Osteoblast (primary cell): ENCODE results near the gene EHD1. TPM values are rescaled to one million over a fixed set of nuclear protein-coding genes. Genes with fewer than 3 reads are reported as not detected.
"Not testable (repeated sequence)": the region's sequence is repeated elsewhere in the genome, so short reads cannot be mapped to it uniquely, and the experiment has no call there.

ENCODE experiments used
- DNase-seq: peaks from one replicate; pipeline ENCODE4 v3.0.0; 2011; ENCODE audit warnings: low spot score, mixed read lengths; ENCODE audit not compliant: insufficient read length; ENCODE audit errors: missing footprints
- H2AFZ ChIP-seq: 2 replicates; pipeline ENCODE4 v1.6.0; 2011; ENCODE audit warnings: mild to moderate bottlenecking, low read length
- H3K27ac ChIP-seq: 2 replicates; pipeline ENCODE4 v1.5.1; 2011; ENCODE audit warnings: mild to moderate bottlenecking, low read depth, low read length, moderate library complexity
- H3K27me3 ChIP-seq: 2 replicates; pipeline ENCODE4 v1.6.0; 2012; ENCODE audit warnings: mild to moderate bottlenecking, control low read depth, inconsistent platforms, low read length, moderate library complexity; ENCODE audit not compliant: insufficient read depth
- H3K36me3 ChIP-seq: 2 replicates; pipeline ENCODE4 v1.5.1; 2011; ENCODE audit warnings: mild to moderate bottlenecking, low read length, control low read depth, moderate library complexity; ENCODE audit not compliant: insufficient read depth
- H3K4me1 ChIP-seq: 2 replicates; pipeline ENCODE4 v1.5.1; 2011; ENCODE audit warnings: mild to moderate bottlenecking, low read length, control low read depth, moderate library complexity; ENCODE audit not compliant: insufficient read depth
- H3K4me2 ChIP-seq: 2 replicates; pipeline ENCODE4 v1.6.0; 2011; ENCODE audit warnings: mild to moderate bottlenecking, low read length; ENCODE audit not compliant: insufficient read depth
- H3K4me3 ChIP-seq: fragments of 200-600 bp; sonication (generic); 3 replicates; pipeline ENCODE4 v1.5.1; 2012; ENCODE audit warnings: mild to moderate bottlenecking, low read length, inconsistent platforms; ENCODE audit not compliant: insufficient read depth
- H3K79me2 ChIP-seq: 2 replicates; pipeline ENCODE4 v1.6.0; 2012; ENCODE audit warnings: mild to moderate bottlenecking, low read length, control low read depth, inconsistent platforms; ENCODE audit not compliant: insufficient read depth
- H3K9me3 ChIP-seq: 2 replicates; pipeline ENCODE4 v1.5.1; 2011; ENCODE audit warnings: low read depth, low read length, control low read depth
- H4K20me1 ChIP-seq: 2 replicates; pipeline ENCODE4 v1.6.0; 2012; ENCODE audit warnings: mild to moderate bottlenecking, low read length, control low read depth; ENCODE audit not compliant: insufficient read depth
- CTCF ChIP-seq: IDR thresholded peaks from 2 replicates; pipeline ENCODE4 v1.5.1; 2011; ENCODE audit warnings: mild to moderate bottlenecking, low read depth, low read length, moderate library complexity; ENCODE audit errors: extremely low read depth
- total RNA-seq: library from RNA; depleted of rRNA; stranded (reverse); fragments of >200 nt; gene quantifications from 2 replicates; pipeline ENCODE4 v1.2.3, GENCODE V29; 2012

EHD1 gene
- total RNA-seq, 1 donor = 51.4 TPM

GRCh38 chr11:64826578-64827450 lies 51.6 kb downstream of the EHD1 start:
- H3K27ac ChIP-seq = no peak overlapping the region
- no peaks in the 10 kb centered on the region for H3K36me3 ChIP-seq
- peak; percentile 65 for DNase-seq
- no peak overlapping the region for H3K4me2 ChIP-seq
- no peaks in the 10 kb centered on the region for H3K79me2 ChIP-seq
- no peak overlapping the region for H2AFZ ChIP-seq
- peaks cover 8% of the 10 kb centered on the region for H3K27me3 ChIP-seq
- H3K4me1 ChIP-seq = no peaks in the 10 kb centered on the region
- TF ChIP-seq CTCF = no peak
- no peak overlapping the region for H3K4me3 ChIP-seq
- no peaks in the 10 kb centered on the region for H4K20me1 ChIP-seq
- H3K9me3 ChIP-seq = no peaks in the 10 kb centered on the region

- Histone ChIP-seq H3K27me3 (peaks cover 8% of the 10 kb centered on the region), H2AFZ (no peak overlapping the region), H3K79me2 (no peaks in the 10 kb centered on the region), H3K9me3 (no peaks in the 10 kb centered on the region), H3K36me3 (no peaks in the 10 kb centered on the region), H3K4me2 (no peak overlapping the region), H3K4me1 (no peaks in the 10 kb centered on the region), H4K20me1 (no peaks in the 10 kb centered on the region), H3K27ac (no peak overlapping the region), H3K4me3 (no peak overlapping the region)
- DNase-seq = peak; percentile 34
- TF ChIP-seq CTCF = no peak
Observed at GRCh38 chr11:64826062-64826461, 52.4 kb downstream of the EHD1 start.

- no peak overlapping the region for H3K4me3 ChIP-seq
- H3K9me3 ChIP-seq = no peaks in the 10 kb centered on the region
- no peak for TF ChIP-seq CTCF
Observed at GRCh38 chr11:64823568-64824119, 54.8 kb downstream of the EHD1 start.

GRCh38 chr11:64817476-64817875 lies 60.9 kb downstream of the EHD1 start:
- Histone ChIP-seq H3K36me3 (no peaks in the 10 kb centered on the region), H3K4me1 (no peaks in the 10 kb centered on the region), H3K9me3 (no peaks in the 10 kb centered on the region), H3K4me3 (no peak overlapping the region), H3K4me2 (no peak overlapping the region), H4K20me1 (no peaks in the 10 kb centered on the region), H3K27ac (no peak overlapping the region), H2AFZ (no peak overlapping the region), H3K79me2 (no peaks in the 10 kb centered on the region), H3K27me3 (no peaks in the 10 kb centered on the region)
- peak; percentile 0 for DNase-seq
- TF ChIP-seq CTCF = no peak

More at GRCh38 chr11:64823568-64824119, 54.8 kb downstream of the EHD1 start:
- no peaks in the 10 kb centered on the region for H3K79me2 ChIP-seq
- peaks cover 8% of the 10 kb centered on the region for H3K27me3 ChIP-seq
- H3K4me1 ChIP-seq = no peaks in the 10 kb centered on the region
- DNase-seq = peak; percentile 50
- H2AFZ ChIP-seq = no peak overlapping the region
- no peaks in the 10 kb centered on the region for H4K20me1 ChIP-seq
- no peak overlapping the region for H3K4me2 ChIP-seq
- H3K36me3 ChIP-seq = no peaks in the 10 kb centered on the region
- no peak overlapping the region for H3K27ac ChIP-seq

GRCh38 chr11:64815433-64815832 lies 63.0 kb downstream of the EHD1 start:
- H3K4me2 ChIP-seq, H3K4me1 ChIP-seq, H4K20me1 ChIP-seq, H2AFZ ChIP-seq, H3K4me3 ChIP-seq, H3K9me3 ChIP-seq, H3K27ac ChIP-seq, H3K36me3 ChIP-seq, H3K27me3 ChIP-seq, H3K79me2 ChIP-seq: not testable (repeated sequence)
- DNase-seq = peak; percentile 39
